ENCODE data around the gene MGRN1. TPM values are rescaled to one million over a fixed set of nuclear protein-coding genes. Genes with fewer than 3 reads are reported as not detected.

Gene MGRN1
- polyA plus RNA-seq, 4 donors = 21.1 to 52.1 (median 25.6) TPM

DNA sequence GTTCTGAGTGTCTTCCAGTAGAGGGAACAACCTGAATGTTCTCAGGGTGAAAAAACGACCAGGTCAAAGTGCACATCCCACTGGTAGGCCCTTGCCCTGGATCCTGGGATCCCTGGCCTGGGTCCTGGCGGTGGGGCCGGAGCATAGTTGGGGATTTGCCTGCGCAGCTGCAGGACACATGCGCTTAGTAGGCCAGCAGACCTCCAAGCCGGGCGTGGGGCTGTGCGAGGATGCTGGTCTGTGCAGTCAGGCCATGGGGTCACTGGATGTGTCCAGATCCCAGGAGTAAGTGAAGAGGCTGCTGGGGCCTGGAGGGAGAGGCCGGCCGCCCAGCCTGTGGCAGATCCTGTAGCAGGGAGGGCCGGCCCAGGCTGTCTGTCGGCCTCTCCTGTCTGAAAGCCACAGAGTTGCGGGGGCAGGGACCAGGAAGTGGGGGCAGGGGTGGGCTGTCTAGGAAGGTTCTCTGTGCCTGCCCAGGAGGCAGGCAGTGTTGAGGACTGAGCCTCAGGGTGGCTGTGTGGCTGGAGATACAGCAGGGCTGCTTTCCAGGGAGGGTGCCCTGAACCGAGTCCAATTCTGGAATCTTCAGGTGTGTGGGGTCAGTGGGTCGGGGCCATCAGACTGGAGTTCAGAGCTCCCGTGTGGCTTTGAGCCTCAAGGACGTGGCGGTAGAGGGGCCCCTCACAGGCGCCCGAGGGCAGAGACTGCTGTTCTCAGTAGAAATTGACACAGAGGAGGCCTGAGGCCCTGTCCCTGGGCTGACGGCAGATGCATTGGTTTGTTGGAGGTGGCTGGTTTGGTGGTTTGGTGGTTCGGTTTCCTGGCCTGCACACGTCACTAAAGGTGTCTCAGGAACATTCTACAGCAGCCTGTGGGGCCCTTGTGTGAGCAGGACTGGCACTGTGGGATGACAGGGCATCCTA, 51.5 kb downstream of the MGRN1 start:
- H3K27me3 ChIP-seq (ENCODE audit: control insufficient read depth in 3 of 3, insufficient read depth in 3 of 3, low read length in 3 of 3) = no peaks in the 10 kb centered on the region
- peaks cover 2 to 95% (median 11%) of the 10 kb centered on the region in 3 donors for H3K36me3 ChIP-seq (ENCODE audit: control insufficient read depth in 3 of 3, insufficient read depth in 2 of 3, low read depth in 1 of 3, low read length in 3 of 3)
- H3K4me3 ChIP-seq (ENCODE audit: low read depth in 1 of 3, low read length in 3 of 3) = no peak overlapping the region
- peaks cover 0 to 46% (median 2%) of the 10 kb centered on the region in 3 donors for H3K4me1 ChIP-seq (ENCODE audit: control insufficient read depth in 3 of 3, insufficient read depth in 2 of 3, low read depth in 1 of 3, low read length in 2 of 3)
- DNase-seq (peak; percentile 55 to 72), FAIRE-seq (no peak)
- H3K9me3 ChIP-seq (ENCODE audit: control insufficient read depth in 2 of 2, insufficient read depth in 1 of 2, low read depth in 1 of 2, low read length in 1 of 2) = no peaks in the 10 kb centered on the region
- 72 to 84% (median 76%) methylated on average over 23 of the region's 23 CpGs for WGBS, 3 donors
- peak overlapping the region; percentile 46 to 80 (median 61) for H3K27ac ChIP-seq (ENCODE audit: low read depth in 1 of 3, low read length in 2 of 3)

DNA sequence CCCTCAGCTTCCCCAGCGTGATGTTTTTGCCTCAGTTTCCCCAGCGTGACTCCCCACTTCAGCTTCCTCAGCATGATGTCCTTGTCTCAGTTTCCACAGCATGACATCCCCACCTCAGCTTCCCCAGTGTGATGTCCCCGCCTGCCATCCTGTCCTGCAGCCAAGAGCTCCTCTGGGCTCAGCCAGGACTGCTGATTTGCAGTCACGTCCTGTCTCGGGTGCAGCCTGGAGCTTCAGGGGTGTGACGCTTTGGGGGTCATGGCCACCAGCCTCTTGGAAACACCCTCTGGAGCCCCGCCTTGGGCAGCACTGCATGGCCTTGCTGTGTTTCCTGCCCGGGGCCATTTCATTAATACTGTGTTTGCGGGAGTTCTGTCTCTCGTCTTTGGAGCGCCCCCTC, 52.2 kb downstream of the MGRN1 start:
- WGBS, 3 donors = 78 to 82% (median 80%) methylated on average over 11 of the region's 11 CpGs
- Histone ChIP-seq H3K9me3 (ENCODE audit: control insufficient read depth in 2 of 2, insufficient read depth in 1 of 2, low read depth in 1 of 2, low read length in 1 of 2) (no peaks in the 10 kb centered on the region), H3K4me3 (ENCODE audit: low read depth in 1 of 3, low read length in 3 of 3) (no peak overlapping the region), H3K27me3 (ENCODE audit: control insufficient read depth in 3 of 3, insufficient read depth in 3 of 3, low read length in 3 of 3) (no peaks in the 10 kb centered on the region), H3K27ac (ENCODE audit: low read depth in 1 of 3, low read length in 2 of 3) (peak overlapping the region in 2 of 3 donors; percentile 61 to 80), H3K36me3 (ENCODE audit: control insufficient read depth in 3 of 3, insufficient read depth in 2 of 3, low read depth in 1 of 3, low read length in 3 of 3) (peaks cover 2 to 95% (median 12%) of the 10 kb centered on the region in 3 donors), H3K4me1 (ENCODE audit: control insufficient read depth in 3 of 3, insufficient read depth in 2 of 3, low read depth in 1 of 3, low read length in 2 of 3) (peaks cover 0 to 46% (median 2%) of the 10 kb centered on the region in 3 donors)
- FAIRE-seq (no peak), DNase-seq (no peak)

DNA sequence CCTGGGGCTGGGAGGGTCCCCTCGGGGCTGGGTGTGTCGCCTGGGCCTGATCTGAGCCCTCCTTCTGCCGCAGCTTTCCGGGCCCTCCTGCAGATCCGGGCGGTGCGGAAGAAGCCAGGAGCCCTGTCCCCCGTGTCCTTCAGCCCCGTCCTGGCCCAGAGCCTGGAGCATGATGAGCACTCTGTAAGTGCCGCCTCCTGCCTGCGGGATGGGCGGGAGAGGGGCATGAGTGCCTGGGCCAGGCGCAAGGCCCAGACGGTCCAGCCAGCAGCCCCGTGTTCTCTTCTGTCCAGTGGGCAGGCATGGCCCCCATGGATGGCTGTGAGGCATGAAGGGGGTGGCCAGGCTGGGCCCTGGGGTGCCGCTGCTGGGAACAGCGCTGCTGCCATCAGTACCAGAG, 52.8 kb downstream of the MGRN1 start:
- Histone ChIP-seq H3K36me3 (ENCODE audit: control insufficient read depth in 3 of 3, insufficient read depth in 2 of 3, low read depth in 1 of 3, low read length in 3 of 3) (peaks cover 1 to 96% (median 10%) of the 10 kb centered on the region in 3 donors), H3K9me3 (ENCODE audit: control insufficient read depth in 2 of 2, insufficient read depth in 1 of 2, low read depth in 1 of 2, low read length in 1 of 2) (no peaks in the 10 kb centered on the region), H3K4me3 (ENCODE audit: low read depth in 1 of 3, low read length in 3 of 3) (no peak overlapping the region), H3K27me3 (ENCODE audit: control insufficient read depth in 3 of 3, insufficient read depth in 3 of 3, low read length in 3 of 3) (no peaks in the 10 kb centered on the region), H3K27ac (ENCODE audit: low read depth in 1 of 3, low read length in 2 of 3) (no peak overlapping the region), H3K4me1 (ENCODE audit: control insufficient read depth in 3 of 3, insufficient read depth in 2 of 3, low read depth in 1 of 3, low read length in 2 of 3) (peaks cover 0 to 48% (median 2%) of the 10 kb centered on the region in 3 donors)
- 85 to 93% (median 88%) methylated on average over 17 of the region's 17 CpGs for WGBS, 3 donors
- FAIRE-seq = no peak
- no peak for DNase-seq

DNA sequence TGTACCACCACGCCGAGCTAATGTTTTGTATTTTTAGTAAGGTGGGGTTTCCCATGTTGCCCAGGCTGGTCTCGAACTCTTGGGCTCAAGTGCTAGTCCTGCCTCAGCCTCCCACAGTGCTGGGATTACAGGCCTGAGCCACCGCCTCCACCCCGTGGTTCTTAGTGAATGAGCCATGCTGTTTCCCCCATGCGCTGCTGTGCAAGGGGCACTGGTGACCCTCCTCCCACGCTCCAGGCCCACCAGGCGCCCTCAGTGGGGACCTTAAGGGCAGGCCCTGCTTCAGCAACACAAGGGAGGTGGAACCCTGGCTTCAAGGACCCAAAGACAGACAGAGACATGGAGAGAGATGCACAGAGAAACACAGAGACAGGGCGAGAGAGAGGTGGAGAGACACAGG, 53.4 kb downstream of the MGRN1 start:
- no peak for FAIRE-seq
- H3K36me3 ChIP-seq (ENCODE audit: control insufficient read depth in 3 of 3, insufficient read depth in 2 of 3, low read depth in 1 of 3, low read length in 3 of 3) = peaks cover 0 to 96% (median 13%) of the 10 kb centered on the region in 3 donors
- DNase-seq = no peak
- H3K27me3 ChIP-seq (ENCODE audit: control insufficient read depth in 3 of 3, insufficient read depth in 3 of 3, low read length in 3 of 3) = no peaks in the 10 kb centered on the region
- 91 to 95% (median 93%) methylated on average over 9 of the region's 9 CpGs for WGBS, 3 donors
- no peaks in the 10 kb centered on the region for H3K9me3 ChIP-seq (ENCODE audit: control insufficient read depth in 2 of 2, insufficient read depth in 1 of 2, low read depth in 1 of 2, low read length in 1 of 2)
- peak overlapping the region in 2 of 3 donors; percentile 48 to 78 for H3K27ac ChIP-seq (ENCODE audit: low read depth in 1 of 3, low read length in 2 of 3)
- no peak overlapping the region for H3K4me3 ChIP-seq (ENCODE audit: low read depth in 1 of 3, low read length in 3 of 3)
- peaks cover 0 to 53% (median 2%) of the 10 kb centered on the region in 3 donors for H3K4me1 ChIP-seq (ENCODE audit: control insufficient read depth in 3 of 3, insufficient read depth in 2 of 3, low read depth in 1 of 3, low read length in 2 of 3)

DNA sequence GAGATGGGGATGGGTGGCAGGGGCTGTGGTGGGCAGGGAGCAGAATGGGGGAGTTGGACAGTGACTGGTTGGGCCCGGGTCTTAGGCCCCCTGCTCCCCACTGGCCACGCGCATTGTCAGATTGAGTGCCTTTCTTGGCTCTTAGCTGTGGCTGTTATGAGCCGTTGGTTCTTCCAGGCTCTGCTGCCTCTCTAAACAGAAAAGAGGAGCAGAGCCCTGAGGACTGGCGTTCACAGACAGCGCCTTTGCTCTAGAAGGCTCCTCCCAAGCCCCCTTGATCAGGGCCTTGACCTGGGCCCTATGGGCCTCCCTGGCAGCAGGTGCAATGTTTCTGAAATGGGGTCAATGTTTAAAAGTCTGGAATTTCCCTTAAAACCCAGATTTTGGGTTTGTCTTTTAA, 54.0 kb downstream of the MGRN1 start:
- FAIRE-seq (no peak), DNase-seq (no peak)
- Histone ChIP-seq H3K27me3 (ENCODE audit: control insufficient read depth in 3 of 3, insufficient read depth in 3 of 3, low read length in 3 of 3) (no peaks in the 10 kb centered on the region), H3K27ac (ENCODE audit: low read depth in 1 of 3, low read length in 2 of 3) (peak overlapping the region; percentile 78 to 94 (median 94)), H3K4me3 (ENCODE audit: low read depth in 1 of 3, low read length in 3 of 3) (no peak overlapping the region), H3K4me1 (ENCODE audit: control insufficient read depth in 3 of 3, insufficient read depth in 2 of 3, low read depth in 1 of 3, low read length in 2 of 3) (peaks cover 0 to 53% (median 2%) of the 10 kb centered on the region in 3 donors), H3K9me3 (ENCODE audit: control insufficient read depth in 2 of 2, insufficient read depth in 1 of 2, low read depth in 1 of 2, low read length in 1 of 2) (no peaks in the 10 kb centered on the region), H3K36me3 (ENCODE audit: control insufficient read depth in 3 of 3, insufficient read depth in 2 of 3, low read depth in 1 of 3, low read length in 3 of 3) (peaks cover 2 to 96% (median 14%) of the 10 kb centered on the region in 3 donors)
- 64 to 90% (median 87%) methylated on average over 3 to 6 of the region's 6 CpGs for WGBS, 3 donors

DNA sequence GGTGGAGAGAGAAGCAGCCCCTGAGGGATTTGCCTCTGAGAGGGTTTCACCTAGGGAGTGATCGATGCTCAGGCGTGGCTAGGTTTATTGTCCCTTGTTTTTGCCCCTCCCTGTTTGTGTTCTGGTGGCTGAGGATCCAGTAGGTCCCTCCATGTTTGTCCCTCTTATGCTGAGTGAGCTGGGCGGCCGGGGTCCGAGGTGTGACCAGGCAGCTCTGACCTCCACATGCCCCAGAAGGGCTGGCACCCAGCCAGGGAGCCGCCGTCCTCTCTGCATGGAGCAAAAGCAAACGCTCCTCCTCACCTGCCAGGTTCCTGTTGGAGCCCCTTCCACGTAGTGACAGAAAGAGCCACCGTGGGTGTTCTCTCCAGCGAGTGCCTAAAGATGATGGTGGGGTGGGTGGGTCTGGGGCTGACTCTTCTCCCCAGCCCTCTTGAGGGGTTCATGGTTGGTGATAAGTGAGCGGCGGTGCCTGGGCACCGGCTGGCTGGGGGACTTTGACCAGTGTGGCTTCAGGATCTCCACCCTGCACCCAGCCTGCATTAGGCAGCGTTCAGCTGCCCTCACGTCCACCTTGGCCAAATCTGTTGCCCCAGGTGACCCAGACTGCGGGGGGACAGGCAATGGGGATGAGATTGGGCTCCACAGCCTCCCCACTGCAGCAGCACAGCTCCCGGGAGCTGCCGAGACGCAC, 54.7 kb downstream of the MGRN1 start:
- H3K4me1 ChIP-seq (ENCODE audit: control insufficient read depth in 3 of 3, insufficient read depth in 2 of 3, low read depth in 1 of 3, low read length in 2 of 3) = peaks cover 0 to 53% (median 2%) of the 10 kb centered on the region in 3 donors
- DNase-seq = peak; percentile 70 to 89
- H3K36me3 ChIP-seq (ENCODE audit: control insufficient read depth in 3 of 3, insufficient read depth in 2 of 3, low read depth in 1 of 3, low read length in 3 of 3) = peaks cover 8 to 97% (median 20%) of the 10 kb centered on the region in 3 donors
- peak overlapping the region in 1 of 3 donors; percentile 24 for H3K4me3 ChIP-seq (ENCODE audit: low read depth in 1 of 3, low read length in 3 of 3)
- no peak for FAIRE-seq
- WGBS, 3 donors = 10 to 59% (median 27%) methylated on average over 20 of the region's 20 CpGs
- H3K27me3 ChIP-seq (ENCODE audit: control insufficient read depth in 3 of 3, insufficient read depth in 3 of 3, low read length in 3 of 3) = no peaks in the 10 kb centered on the region
- no peaks in the 10 kb centered on the region for H3K9me3 ChIP-seq (ENCODE audit: control insufficient read depth in 2 of 2, insufficient read depth in 1 of 2, low read depth in 1 of 2, low read length in 1 of 2)
- H3K27ac ChIP-seq (ENCODE audit: low read depth in 1 of 3, low read length in 2 of 3) = peak overlapping the region; percentile 78 to 94 (median 94)

DNA sequence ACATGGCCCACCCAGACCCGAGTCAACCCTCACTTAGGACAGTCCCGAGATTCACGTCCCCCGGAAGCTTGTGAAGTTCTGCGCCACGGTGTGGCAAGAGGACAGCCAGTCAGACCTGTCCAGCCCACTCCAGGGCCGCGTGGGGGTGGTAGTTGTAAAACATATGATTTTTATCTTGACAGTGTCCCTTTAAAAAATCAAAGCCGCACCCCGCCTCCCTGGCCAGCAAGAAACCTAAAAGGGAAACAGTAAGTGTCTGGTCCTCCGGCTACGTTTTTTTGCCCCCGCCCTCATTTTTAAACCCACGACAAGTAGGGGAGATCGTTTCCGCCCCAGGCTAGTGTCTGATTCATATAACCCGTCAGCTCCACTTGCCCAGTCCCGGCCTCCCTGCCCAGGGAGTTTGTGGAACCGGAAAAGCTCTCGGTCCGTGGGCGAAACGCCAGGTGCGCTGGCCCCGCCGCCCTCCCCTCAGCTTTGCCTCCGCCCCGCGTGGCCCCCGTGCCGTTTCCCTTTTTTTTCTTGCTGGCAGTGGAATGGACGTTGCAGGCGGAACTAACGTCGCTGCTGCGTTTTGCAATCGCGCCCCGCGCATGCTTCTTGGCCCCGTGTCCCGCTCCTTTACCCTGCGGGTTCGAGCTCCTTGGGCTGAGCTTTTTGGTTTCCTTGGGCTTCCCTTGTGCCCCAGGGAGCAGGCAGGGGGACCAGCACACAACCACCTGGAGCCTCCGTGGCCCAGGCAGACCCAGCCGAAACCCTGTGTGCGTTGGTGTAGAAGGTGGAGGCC, 55.4 kb downstream of the MGRN1 start:
- no peaks in the 10 kb centered on the region for H3K27me3 ChIP-seq (ENCODE audit: control insufficient read depth in 3 of 3, insufficient read depth in 3 of 3, low read length in 3 of 3)
- H3K27ac ChIP-seq (ENCODE audit: low read depth in 1 of 3, low read length in 2 of 3) = peak overlapping the region; percentile 78 to 94 (median 94)
- FAIRE-seq = no peak
- H3K36me3 ChIP-seq (ENCODE audit: control insufficient read depth in 3 of 3, insufficient read depth in 2 of 3, low read depth in 1 of 3, low read length in 3 of 3) = peaks cover 11 to 100% (median 22%) of the 10 kb centered on the region in 3 donors
- peak in 1 of 2 donors; percentile 75 for DNase-seq
- H3K4me1 ChIP-seq (ENCODE audit: control insufficient read depth in 3 of 3, insufficient read depth in 2 of 3, low read depth in 1 of 3, low read length in 2 of 3) = peaks cover 0 to 53% (median 2%) of the 10 kb centered on the region in 3 donors
- H3K9me3 ChIP-seq (ENCODE audit: control insufficient read depth in 2 of 2, insufficient read depth in 1 of 2, low read depth in 1 of 2, low read length in 1 of 2) = no peaks in the 10 kb centered on the region
- H3K4me3 ChIP-seq (ENCODE audit: low read depth in 1 of 3, low read length in 3 of 3) = peak overlapping the region in 2 of 3 donors; percentile 8 to 24
- 15 to 61% (median 29%) methylated on average over 41 to 47 of the region's 47 CpGs for WGBS, 3 donors
